HepG2 (cell line): ENCODE data around the gene NRSN2. TPM values are rescaled to one million over a fixed set of nuclear protein-coding genes. Genes with fewer than 3 reads are reported as not detected.

ENCODE experiments used
- AGO2 ChIP-seq: fragments of 200-400 bp; formaldehyde crosslinking; optimal IDR thresholded peaks from 2 replicates; pipeline ENCODE3; 2017; ENCODE audit warnings: mild to moderate bottlenecking, low read depth, low read length, moderate library complexity
- HNF4A ChIP-seq: sonication (generic); formaldehyde crosslinking; IDR thresholded peaks from 2 replicates; pipeline ENCODE4 v1.4.0; 2020; ENCODE audit warnings: missing genetic modification reagents
- MLLT10 ChIP-seq: sonication (generic); formaldehyde crosslinking; IDR thresholded peaks from 2 replicates; pipeline ENCODE4 v1.4.0; 2020; ENCODE audit warnings: missing genetic modification reagents
- NKX3-1 ChIP-seq: sonication (generic); formaldehyde crosslinking; IDR thresholded peaks from 2 replicates; pipeline ENCODE4 v1.5.0; 2020; ENCODE audit warnings: missing genetic modification reagents
- NR2F2 ChIP-seq: IDR thresholded peaks from 2 replicates; pipeline ENCODE4 v1.6.1; 2012; ENCODE audit warnings: low read depth, inconsistent platforms, borderline replicate concordance
- RARA ChIP-seq: IDR thresholded peaks from 2 replicates; pipeline ENCODE4 v1.6.1; 2016; ENCODE audit warnings: missing genetic modification reagents, missing compliant biosample characterization
- TCF12 ChIP-seq, 2 experiments: fragments of 450-650 bp in 1 of 2; sonication (generic) in 1 of 2; formaldehyde crosslinking in 1 of 2; IDR thresholded peaks; 2 replicates each; pipeline versions ENCODE4 v1.6.1 to v1.8.0; 2017 to 2022; ENCODE audit warnings: antibody characterized with exemption in 1 of 2, mild to moderate bottlenecking in 1 of 2, missing genetic modification reagents in 1 of 2, moderate library complexity in 1 of 2
- ZC3H4 ChIP-seq: sonication (generic); formaldehyde crosslinking; IDR thresholded peaks from 2 replicates; pipeline ENCODE4 v1.4.0; 2020; ENCODE audit warnings: missing genetic modification reagents, borderline replicate concordance
- ZFP41 ChIP-seq: sonication (generic); formaldehyde crosslinking; IDR thresholded peaks from 2 replicates; pipeline ENCODE4 v1.4.0; 2020; ENCODE audit warnings: mild to moderate bottlenecking, missing genetic modification reagents, borderline replicate concordance
- ZNF292 ChIP-seq: sonication (generic); formaldehyde crosslinking; IDR thresholded peaks from 2 replicates; pipeline ENCODE4 v1.8.1; 2022; ENCODE audit warnings: mild to moderate bottlenecking, low read depth, missing genetic modification reagents, borderline replicate concordance
- ZNF670 ChIP-seq: sonication (generic); formaldehyde crosslinking; IDR thresholded peaks from 2 replicates; pipeline ENCODE4 v1.8.0; 2022; ENCODE audit warnings: mild to moderate bottlenecking, missing genetic modification reagents, borderline replicate concordance
- ZNF879 ChIP-seq: sonication (generic); formaldehyde crosslinking; IDR thresholded peaks from 2 replicates; pipeline ENCODE4 v1.8.1; 2023; ENCODE audit warnings: missing genetic modification reagents
- ZSCAN22 ChIP-seq: sonication (generic); formaldehyde crosslinking; IDR thresholded peaks from 2 replicates; pipeline ENCODE4 v1.4.0; 2020; ENCODE audit warnings: mild to moderate bottlenecking, missing genetic modification reagents
- polyA plus RNA-seq, 8 experiments: library from polyadenylated mRNA; depleted of rRNA in 3 of 8; stranded (reverse) in 7 of 8; unstranded in 1 of 8; fragments of >200 nt; fragmentation: Illumina TruSeq in 4 of 8; extraction: Trizol in 4 of 8; gene quantifications; 2 replicates each; pipeline versions ENCODE4 v1.2.1 to v1.2.3, GENCODE V29; 2011 to 2016; ENCODE audit warnings: low read depth in 4 of 8, missing spikeins in 1 of 8, mixed read lengths in 1 of 8; ENCODE audit not compliant: insufficient read depth in 1 of 8
- total RNA-seq, 5 experiments: library from RNA; depleted of rRNA; stranded (reverse); fragments of >200 nt; fragmentation: Illumina TruSeq; extraction: Trizol; gene quantifications; 2 replicates each; pipeline ENCODE4 v1.2.3, GENCODE V29; 2016; ENCODE audit warnings: low read depth in 1 of 5
- TF ChIP-seq, protein P1 (sequence below): sonication (generic); formaldehyde crosslinking; IDR thresholded peaks from 2 replicates; pipeline ENCODE4 v1.4.0; 2020; ENCODE audit warnings: missing genetic modification reagents
- TF ChIP-seq, protein P2 (sequence below): sonication (generic); formaldehyde crosslinking; IDR thresholded peaks from 2 replicates; pipeline ENCODE4 v1.4.0; 2020; ENCODE audit warnings: missing genetic modification reagents; ENCODE audit errors: not compliant biosample characterization
- TF ChIP-seq, protein P3 (sequence below), 2 experiments: fragments of 450-650 bp in 1 of 2; sonication (generic) in 1 of 2; formaldehyde crosslinking in 1 of 2; IDR thresholded peaks; 2 replicates each; pipeline versions ENCODE4 v1.6.1 to v1.8.0; 2016 to 2022; ENCODE audit warnings: antibody characterized with exemption in 1 of 2, mild to moderate bottlenecking in 1 of 2, missing genetic modification reagents in 1 of 2

The NRSN2 gene
- total and polyA plus RNA-seq, 2 of the 13 experiments (the other 11 are each of a cell fraction or from before 2014, with no cell fraction given) = 32.3 to 49.4 TPM

DNA sequence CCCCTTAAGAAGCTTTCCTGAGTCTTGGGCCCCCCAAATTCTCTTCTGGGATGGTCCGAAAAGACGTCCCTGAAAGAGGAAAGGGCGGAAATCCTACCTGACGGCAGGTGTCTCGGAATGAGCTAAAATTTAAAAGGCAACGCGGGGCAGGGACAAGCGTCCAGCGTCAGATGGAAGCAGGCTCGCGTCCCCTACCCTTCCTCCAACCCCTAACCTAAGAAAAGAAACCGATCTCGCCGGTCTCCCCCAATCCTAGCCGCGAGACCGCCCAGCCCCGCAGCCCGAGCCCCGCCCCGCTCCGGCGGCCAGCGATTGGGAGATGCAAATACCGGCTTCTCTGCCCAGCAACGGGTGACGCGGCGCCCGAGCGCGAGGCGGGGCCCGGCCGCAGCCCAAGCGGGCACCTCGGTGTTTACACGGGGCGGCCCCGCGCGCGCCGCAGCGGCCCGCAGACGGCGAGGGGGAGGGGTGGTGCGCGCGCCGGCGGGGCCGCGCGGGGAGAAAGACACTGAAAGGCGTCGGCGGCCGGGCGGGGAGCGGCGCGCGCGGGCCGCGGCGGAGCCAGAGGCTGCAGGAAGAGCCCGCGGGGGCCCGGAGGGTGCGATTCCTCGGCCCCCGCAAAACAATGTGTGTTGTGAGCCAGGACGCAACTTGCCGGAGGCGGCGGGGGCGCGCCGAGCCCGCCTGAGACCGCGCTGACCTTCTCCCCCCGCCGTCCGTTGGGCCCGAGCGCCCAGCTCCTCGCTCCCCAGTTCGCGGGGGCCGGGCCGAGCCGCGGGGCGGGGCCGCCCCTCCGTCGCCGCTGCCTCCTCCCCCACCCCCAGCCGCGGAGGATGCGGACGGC lies 21.6 kb upstream of the NRSN2 start, which contains the start of gene SOX12 (continued):
- 0 out of 2 replicates have a peak, but pooled peaks have one; percentile 46 for TF ChIP-seq NKX3-1
- TF ChIP-seq, protein P1, sequence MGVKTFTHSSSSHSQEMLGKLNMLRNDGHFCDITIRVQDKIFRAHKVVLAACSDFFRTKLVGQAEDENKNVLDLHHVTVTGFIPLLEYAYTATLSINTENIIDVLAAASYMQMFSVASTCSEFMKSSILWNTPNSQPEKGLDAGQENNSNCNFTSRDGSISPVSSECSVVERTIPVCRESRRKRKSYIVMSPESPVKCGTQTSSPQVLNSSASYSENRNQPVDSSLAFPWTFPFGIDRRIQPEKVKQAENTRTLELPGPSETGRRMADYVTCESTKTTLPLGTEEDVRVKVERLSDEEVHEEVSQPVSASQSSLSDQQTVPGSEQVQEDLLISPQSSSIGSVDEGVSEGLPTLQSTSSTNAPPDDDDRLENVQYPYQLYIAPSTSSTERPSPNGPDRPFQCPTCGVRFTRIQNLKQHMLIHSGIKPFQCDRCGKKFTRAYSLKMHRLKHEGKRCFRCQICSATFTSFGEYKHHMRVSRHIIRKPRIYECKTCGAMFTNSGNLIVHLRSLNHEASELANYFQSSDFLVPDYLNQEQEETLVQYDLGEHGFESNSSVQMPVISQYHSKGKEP (CRISPR knock-in tag) = no peak
- TF ChIP-seq, protein P2, sequence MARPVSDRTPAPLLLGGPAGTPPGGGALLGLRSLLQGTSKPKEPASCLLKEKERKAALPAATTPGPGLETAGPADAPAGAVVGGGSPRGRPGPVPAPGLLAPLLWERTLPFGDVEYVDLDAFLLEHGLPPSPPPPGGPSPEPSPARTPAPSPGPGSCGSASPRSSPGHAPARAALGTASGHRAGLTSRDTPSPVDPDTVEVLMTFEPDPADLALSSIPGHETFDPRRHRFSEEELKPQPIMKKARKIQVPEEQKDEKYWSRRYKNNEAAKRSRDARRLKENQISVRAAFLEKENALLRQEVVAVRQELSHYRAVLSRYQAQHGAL (CRISPR knock-in tag) = no peak
- no peak for TF ChIP-seq ZSCAN22 (CRISPR knock-in tag)
- no peak; the same call in 1 of the 2 replicates for TF ChIP-seq ZNF879 (CRISPR knock-in tag)
- TF ChIP-seq NR2F2 = 0 out of 2 replicates have a peak, but pooled peaks have one; percentile 12
- no peak for TF ChIP-seq TCF12 (IDR thresholded peaks at IDR 0.05)
- TF ChIP-seq TCF12 (CRISPR knock-in tag; IDR thresholded peaks at IDR 0.05) = no peak
- no peak for TF ChIP-seq ZC3H4 (CRISPR knock-in tag)
- TF ChIP-seq ZFP41 (CRISPR knock-in tag) = no peak
- TF ChIP-seq, protein P3, sequence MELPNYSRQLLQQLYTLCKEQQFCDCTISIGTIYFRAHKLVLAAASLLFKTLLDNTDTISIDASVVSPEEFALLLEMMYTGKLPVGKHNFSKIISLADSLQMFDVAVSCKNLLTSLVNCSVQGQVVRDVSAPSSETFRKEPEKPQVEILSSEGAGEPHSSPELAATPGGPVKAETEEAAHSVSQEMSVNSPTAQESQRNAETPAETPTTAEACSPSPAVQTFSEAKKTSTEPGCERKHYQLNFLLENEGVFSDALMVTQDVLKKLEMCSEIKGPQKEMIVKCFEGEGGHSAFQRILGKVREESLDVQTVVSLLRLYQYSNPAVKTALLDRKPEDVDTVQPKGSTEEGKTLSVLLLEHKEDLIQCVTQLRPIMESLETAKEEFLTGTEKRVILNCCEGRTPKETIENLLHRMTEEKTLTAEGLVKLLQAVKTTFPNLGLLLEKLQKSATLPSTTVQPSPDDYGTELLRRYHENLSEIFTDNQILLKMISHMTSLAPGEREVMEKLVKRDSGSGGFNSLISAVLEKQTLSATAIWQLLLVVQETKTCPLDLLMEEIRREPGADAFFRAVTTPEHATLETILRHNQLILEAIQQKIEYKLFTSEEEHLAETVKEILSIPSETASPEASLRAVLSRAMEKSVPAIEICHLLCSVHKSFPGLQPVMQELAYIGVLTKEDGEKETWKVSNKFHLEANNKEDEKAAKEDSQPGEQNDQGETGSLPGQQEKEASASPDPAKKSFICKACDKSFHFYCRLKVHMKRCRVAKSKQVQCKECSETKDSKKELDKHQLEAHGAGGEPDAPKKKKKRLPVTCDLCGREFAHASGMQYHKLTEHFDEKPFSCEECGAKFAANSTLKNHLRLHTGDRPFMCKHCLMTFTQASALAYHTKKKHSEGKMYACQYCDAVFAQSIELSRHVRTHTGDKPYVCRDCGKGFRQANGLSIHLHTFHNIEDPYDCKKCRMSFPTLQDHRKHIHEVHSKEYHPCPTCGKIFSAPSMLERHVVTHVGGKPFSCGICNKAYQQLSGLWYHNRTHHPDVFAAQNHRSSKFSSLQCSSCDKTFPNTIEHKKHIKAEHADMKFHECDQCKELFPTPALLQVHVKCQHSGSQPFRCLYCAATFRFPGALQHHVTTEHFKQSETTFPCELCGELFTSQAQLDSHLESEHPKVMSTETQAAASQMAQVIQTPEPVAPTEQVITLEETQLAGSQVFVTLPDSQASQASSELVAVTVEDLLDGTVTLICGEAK (IDR thresholded peaks at IDR 0.05) = no peak
- TF ChIP-seq, protein P3 (CRISPR knock-in tag; IDR thresholded peaks at IDR 0.05) = no peak
- TF ChIP-seq MLLT10 (CRISPR knock-in tag) = no peak
- TF ChIP-seq RARA (CRISPR knock-in tag) = peak; percentile 37; the same call in 1 of the 2 replicates
- TF ChIP-seq ZNF670 = no peak
- TF ChIP-seq ZNF292 (CRISPR knock-in tag) = no peak
- peak; percentile 90 for TF ChIP-seq AGO2
- no peak for TF ChIP-seq HNF4A (CRISPR knock-in tag)
